OCI-M2 (cell line): ENCODE results near the gene PTPN4.
"Not testable (repeated sequence)": the region's sequence is repeated elsewhere in the genome, so short reads cannot be mapped to it uniquely, and the experiment has no call there.

ENCODE experiments used
- DNase-seq: peaks from one replicate; lab custom pipeline; 2025; ENCODE audit not compliant: unreplicated experiment; lab: John Stamatoyannopoulos, UW

PTPN4 gene

DNA sequence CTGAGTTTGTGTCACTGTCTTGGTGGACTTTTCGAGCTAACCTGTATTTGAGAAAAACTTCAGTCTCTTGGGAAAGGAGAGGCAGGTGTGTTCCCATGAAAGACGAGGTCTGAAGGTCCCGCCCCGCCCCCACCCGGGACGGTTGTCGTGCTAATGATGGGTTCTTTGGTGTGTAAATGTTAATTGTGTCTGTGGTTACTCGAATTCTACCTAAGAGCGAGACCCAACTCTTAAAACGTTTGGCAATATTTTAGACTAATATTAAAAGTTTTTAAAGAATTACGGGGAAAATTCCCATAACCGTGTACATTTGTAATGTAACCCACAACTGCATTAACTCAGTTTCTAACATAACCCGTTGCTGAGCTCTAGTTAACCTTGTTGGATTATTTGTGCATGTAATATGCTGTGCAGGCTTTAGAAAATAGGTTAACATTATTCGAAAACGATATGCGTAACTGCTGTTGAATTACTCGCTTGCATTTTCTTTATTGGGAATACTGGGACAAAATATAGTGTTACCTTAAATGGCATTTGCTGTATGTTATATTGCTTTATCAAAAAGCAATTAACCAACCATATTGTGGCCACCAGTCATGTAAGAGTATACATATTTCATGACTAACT, 254.0 kb downstream of the PTPN4 start:
- no peak for DNase-seq

DNA sequence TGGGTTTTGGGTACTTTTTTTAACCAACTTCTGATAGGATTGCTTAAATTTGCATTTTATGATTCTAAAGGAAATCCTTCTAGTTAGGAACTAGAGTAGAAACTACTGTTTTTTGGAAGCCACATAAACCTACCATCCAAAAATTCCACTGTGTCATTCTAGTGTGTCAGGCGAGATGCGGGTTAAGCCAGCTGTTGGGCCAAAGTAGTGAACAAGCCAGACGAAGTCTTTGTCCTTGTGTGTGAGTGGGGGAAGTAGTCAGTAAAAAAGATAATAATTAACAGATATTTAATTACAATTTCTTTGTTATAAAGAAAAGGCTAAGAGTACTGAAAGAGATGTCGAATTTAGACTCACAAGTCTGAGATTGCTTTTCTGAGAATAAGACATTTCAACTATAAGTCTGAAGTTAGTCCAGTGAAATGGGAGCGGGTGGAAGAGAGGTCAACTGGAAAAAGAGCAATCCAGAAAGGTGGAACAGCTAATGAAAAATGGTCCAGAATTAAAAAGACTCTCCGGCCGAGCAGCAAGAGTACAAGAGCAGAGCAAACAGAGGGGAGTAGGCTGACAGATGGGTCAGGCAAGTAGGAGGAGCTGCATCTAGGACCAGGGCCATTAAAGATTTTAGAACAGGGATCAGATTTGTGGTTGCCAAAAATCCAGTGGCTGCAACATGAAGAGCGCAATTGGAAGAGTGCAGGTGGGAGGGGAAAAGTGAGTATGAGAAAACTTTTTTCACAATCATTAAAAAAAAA, 254.7 kb downstream of the PTPN4 start:
- DNase-seq = no peak

DNA sequence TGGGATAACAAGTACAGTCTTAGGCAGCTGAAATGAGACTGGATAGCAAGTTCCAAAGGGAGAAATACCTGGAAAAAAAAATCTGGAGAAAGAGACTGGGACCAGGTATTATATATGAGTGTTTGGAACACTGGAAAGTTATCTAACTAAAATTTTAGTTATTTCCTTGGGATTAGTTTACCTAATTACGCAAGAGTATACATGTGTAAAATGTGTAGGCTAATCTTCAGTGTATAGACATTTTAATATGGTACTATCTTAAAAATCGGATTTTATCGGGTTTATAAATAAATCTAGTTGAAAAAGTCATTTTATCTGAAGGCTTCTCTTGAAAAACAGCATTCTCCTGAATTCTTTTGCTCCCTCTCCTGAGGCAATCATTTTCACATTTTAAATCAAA, 257.1 kb downstream of the PTPN4 start:
- no peak for DNase-seq

DNA sequence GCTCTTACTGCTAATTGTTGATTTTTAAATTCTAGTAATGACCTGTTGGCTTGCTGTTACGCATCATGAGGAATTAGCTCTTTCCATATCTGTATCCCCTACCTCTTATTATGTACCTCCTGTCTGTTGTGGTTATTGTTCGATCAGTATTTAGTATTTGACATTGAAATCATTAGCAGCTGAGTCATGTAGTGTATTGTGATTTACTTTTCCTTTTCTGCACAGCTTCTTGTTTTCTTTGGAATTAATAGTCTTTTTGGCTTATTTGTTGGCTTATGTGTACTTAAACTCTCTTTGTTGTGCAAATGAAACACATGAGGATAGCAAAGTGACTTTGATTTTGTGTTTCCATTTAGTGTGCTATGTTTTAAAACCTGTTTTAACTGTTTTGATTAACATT, 257.5 kb downstream of the PTPN4 start:
- DNase-seq = no peak

DNA sequence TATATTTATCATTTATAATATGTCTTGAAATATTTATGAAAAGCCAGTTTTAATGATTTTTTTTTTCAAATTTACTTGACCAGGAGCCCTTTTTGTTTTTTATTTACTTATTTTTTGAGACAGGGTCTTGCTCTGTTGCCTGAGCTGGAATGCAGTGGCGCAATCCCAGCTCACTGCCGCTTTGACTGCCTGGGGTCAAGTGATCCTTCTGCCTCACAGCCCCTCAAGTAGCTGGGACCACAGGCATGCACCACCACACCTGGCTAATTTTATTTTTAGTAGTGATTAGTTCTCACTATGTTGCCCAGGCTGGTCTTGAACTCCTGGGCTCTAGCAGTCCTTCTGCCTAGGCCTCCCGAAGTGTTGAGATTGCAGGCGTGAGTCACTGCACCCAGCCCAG, 258.8 kb downstream of the PTPN4 start:
- no peak for DNase-seq

DNA sequence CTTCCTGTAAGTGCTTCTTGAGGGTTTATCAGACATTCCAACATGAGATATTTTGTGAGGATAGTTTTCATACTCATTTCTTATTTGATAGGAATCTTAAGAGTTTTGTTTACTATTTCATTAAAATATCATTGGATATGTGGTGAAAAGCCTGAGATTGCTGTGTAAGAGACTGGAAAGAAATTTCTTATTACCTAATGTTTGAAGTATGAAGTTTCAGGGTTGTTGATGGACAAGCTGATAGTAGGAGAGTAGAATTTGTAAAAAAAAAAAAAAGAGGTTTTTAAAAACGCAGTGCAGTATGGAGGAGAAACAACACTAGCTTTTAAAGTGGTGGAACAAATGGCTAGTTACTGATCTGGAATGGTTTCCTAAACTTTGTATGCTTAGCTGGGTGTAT, 260.8 kb downstream of the PTPN4 start:
- no peak for DNase-seq

DNA sequence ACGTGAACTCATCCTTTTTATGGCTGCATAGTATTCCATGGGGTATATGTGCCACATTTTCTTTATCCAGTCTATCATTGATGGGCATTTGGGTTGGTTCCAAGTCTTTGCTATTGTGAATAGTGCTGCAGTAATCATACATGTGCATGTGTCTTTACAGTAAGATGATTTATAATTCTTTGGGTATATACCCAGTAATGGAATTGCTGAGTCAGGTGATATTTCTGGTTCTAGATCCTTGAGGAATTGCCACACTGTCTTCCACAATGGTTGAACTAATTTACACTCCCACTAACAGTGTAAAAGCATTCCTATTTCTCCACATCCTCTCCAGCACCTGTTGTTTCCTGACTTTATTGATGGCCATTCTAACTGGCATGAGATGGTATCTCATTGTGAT, 262.8 kb downstream of the PTPN4 start:
- not testable (repeated sequence) for DNase-seq

DNA sequence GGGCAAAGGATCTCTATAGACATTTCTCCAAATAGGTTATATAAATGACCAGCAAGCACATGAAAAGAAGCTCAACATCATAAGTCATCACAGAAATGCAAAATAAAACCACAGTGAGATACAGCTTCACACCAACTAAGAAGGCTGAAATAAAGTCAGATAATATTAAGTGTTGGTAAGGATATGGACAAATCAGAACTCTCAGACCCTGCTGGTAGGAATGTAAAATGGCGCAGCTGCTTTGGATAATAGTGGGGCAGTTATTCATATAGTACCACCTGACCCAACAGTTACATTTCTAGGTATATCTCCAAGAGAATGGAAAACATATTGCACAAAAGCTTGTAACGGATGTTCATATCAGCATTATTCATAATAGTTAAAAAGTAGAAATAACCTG, 267.2 kb downstream of the PTPN4 start:
- no peak for DNase-seq

DNA sequence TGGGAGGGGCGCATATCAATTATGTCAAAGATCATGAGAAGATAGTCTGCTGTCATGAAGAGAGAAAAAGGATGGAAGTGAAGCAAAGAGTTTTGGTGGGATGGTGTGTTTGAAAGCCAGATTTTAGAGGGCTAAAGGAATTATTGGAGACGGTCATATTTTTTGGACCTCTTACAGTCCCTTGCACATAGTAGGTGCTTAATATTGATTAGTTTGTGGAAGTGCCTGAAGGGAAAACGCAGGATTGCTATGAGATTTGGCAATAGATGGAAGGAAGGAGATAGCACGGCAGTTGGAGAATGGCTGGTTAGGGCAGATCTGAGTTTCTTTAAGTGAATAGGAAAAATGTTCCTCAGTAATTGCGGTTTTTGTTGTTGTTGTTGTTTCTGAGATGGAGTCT, 269.1 kb downstream of the PTPN4 start:
- no peak for DNase-seq

DNA sequence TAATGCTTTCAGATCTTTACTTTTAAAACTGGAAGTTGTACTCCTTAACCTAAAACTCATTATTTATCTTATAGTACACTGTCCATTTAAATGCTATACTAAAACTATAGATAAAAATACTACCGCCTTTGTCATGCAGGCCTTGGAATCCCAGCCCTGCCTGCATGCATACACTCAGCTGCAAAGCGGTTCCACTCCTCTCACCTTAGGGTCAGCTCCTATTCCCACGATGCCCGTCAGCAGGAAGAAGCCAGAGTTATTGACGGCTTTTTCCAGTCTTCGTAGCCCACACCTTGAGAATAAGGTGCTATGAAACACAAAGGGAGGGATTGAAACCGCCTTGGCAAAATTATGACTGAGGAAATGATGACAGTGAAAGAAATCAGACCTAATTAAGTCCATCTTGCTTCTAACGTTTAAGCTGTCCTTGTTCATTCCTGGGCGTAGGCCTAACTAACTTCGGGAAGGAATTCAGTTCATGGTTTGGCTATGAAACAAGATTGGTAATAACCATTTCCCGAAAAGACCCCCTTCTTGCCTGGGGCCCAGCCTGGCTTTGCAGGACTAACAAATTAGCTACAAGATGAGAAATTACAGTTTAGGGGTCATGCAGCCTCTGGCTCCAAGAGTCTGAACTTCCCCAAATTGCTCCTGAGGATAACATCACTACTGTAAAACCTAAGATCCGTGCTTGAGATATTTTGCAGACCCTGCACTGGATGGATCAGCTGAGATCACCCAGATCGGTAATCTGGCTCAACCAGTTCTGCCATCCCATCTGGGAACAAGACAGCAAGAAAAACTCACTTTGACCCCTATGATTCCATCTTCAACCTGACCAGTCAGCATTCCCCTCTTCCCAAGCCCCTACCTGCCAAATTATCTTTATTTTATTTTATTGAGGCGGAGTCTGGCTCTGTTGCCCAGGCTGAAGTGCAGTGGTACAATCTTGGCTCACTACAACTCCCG, 270.2 kb downstream of the PTPN4 start:
- DNase-seq = no peak

DNA sequence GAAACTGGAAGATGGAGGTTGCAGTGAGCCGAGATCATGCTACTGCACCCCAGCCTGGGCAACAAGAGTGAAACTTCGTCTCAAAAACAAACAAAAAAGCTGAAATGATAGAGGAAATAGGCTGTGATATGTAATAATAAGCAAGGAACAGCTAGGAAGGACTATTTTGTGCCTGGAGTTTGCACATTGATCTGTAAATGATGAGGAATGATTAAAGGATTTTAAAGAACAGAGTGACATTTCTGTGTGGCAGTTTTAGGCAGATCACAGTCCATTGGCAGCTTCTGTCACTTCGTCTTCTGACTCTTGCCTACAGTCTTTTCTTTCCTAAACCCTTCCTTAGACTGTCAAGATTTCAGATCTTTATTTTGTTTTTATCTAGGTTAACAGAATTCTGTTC, 272.6 kb downstream of the PTPN4 start:
- no peak for DNase-seq
